Cardiac muscle cell (in vitro differentiated cells and primary cell): Measurements from ENCODE around the gene TESMIN. TPM values are rescaled to one million over a fixed set of nuclear protein-coding genes. Genes with fewer than 3 reads are reported as not detected.

Experiments used
- DNase-seq, 2 donors: peaks; one replicate each; pipeline versions ENCODE4 v3.0.0 to v3.0.0-alpha.2; 2010 to 2017; ENCODE audit warnings: low read depth in 1 of 2, low spot score in 1 of 2
- H3K27ac ChIP-seq: fragments of 200-600 bp; sonication (generic); 2 replicates; pipeline ENCODE4 v1.5.1; 2016
- H3K27me3 ChIP-seq: fragments of 200-600 bp; sonication (generic); 2 replicates; pipeline ENCODE4 v1.6.0; 2016; ENCODE audit warnings: control low read depth
- H3K36me3 ChIP-seq: fragments of 200-600 bp; sonication (generic); 2 replicates; pipeline ENCODE4 v1.5.1; 2016; ENCODE audit warnings: control low read depth
- H3K4me1 ChIP-seq: fragments of 200-600 bp; sonication (generic); 2 replicates; pipeline ENCODE4 v1.8.1; 2017; ENCODE audit warnings: low read depth, mild to moderate bottlenecking, mixed run types
- H3K4me3 ChIP-seq: fragments of 200-600 bp; sonication (generic); 2 replicates; pipeline ENCODE4 v1.5.1; 2016; ENCODE audit warnings: mild to moderate bottlenecking
- H3K9me3 ChIP-seq: fragments of 200-600 bp; sonication (generic); 2 replicates; pipeline ENCODE4 v1.5.1; 2017; ENCODE audit warnings: low read depth, mild to moderate bottlenecking, control low read depth
- CTCF ChIP-seq: IDR thresholded peaks from 2 replicates; pipeline ENCODE4 v1.5.1; 2012; ENCODE audit warnings: low read depth, mild to moderate bottlenecking, low read length
- polyA plus RNA-seq: library from polyadenylated mRNA; unstranded; fragments of >200 nt; fragmentation: Nextera tagmentation; extraction: Ambion mirVana; gene quantifications from 2 replicates; pipeline ENCODE4 v1.2.1, GENCODE V29; 2016
- total RNA-seq: library from RNA; depleted of rRNA; stranded (reverse); fragments of >200 nt; gene quantifications from 2 replicates; pipeline ENCODE4 v1.2.3, GENCODE V29; 2016

Gene TESMIN
- total and polyA plus RNA-seq, 2 experiments from 2014 or later: 4.6 to 23.5 TPM

DNA sequence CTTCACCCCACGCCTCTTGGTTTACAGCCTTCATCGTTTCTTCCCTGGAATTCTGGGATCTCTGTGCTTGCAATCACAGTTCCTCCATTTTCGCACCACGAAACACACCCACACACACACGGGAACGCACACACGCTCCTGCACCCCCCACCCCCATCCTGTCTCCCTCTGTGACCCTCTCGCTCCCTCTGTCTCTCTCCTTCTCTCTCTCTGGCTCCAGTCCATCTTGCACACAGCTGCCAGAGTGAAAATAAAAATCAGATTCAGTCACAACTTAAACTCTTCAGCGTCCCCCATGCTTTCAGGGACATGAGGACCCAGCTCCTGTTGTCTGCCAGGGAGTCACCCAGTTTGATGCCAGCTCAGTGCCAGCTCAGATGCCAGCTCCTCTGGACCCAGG is 64.0 kb downstream of the TESMIN start:
- Histone ChIP-seq H3K4me3 (no peak overlapping the region), H3K27ac (no peak overlapping the region), H3K27me3 (peaks cover 54% of the 10 kb centered on the region), H3K4me1 (peaks cover 6% of the 10 kb centered on the region), H3K36me3 (no peaks in the 10 kb centered on the region), H3K9me3 (no peaks in the 10 kb centered on the region)
- DNase-seq: no peak
- no peak for TF ChIP-seq CTCF

DNA sequence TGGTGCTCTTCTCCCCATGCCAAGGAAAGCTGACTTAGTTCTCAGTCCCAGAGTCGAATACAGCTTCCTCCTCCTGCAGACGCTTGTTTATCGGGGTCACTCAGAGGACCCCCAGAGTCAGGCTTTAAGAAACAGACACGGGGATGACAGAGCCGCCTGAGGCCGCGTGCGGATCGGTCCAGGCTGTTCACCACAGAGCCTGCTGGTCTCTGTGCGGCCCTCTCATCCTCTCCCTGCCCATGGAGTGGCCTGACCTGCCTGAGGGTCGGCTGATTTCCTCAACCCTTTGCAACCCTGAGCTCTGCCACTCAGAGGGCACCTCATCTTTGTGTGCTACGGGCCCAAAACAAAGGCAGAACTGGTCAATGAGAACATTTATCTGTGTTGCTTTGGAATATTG is 64.8 kb downstream of the TESMIN start:
- no peaks in the 10 kb centered on the region for H3K36me3 ChIP-seq
- no peak for TF ChIP-seq CTCF
- no peak overlapping the region for H3K4me3 ChIP-seq
- peaks cover 59% of the 10 kb centered on the region for H3K27me3 ChIP-seq
- peaks cover 6% of the 10 kb centered on the region for H3K4me1 ChIP-seq
- no peak overlapping the region for H3K27ac ChIP-seq
- H3K9me3 ChIP-seq: no peaks in the 10 kb centered on the region
- no peak for DNase-seq

- H3K27me3 ChIP-seq: peaks cover 62% of the 10 kb centered on the region
- H3K36me3 ChIP-seq: no peaks in the 10 kb centered on the region
- no peak for DNase-seq
- no peak for TF ChIP-seq CTCF
- H3K4me1 ChIP-seq: peaks cover 6% of the 10 kb centered on the region
- no peaks in the 10 kb centered on the region for H3K9me3 ChIP-seq
- H3K27ac ChIP-seq: no peak overlapping the region
- H3K4me3 ChIP-seq: no peak overlapping the region
These were observed 65.5 kb downstream of the TESMIN start for GRCh38 chr11:68685656-68686380.

DNA sequence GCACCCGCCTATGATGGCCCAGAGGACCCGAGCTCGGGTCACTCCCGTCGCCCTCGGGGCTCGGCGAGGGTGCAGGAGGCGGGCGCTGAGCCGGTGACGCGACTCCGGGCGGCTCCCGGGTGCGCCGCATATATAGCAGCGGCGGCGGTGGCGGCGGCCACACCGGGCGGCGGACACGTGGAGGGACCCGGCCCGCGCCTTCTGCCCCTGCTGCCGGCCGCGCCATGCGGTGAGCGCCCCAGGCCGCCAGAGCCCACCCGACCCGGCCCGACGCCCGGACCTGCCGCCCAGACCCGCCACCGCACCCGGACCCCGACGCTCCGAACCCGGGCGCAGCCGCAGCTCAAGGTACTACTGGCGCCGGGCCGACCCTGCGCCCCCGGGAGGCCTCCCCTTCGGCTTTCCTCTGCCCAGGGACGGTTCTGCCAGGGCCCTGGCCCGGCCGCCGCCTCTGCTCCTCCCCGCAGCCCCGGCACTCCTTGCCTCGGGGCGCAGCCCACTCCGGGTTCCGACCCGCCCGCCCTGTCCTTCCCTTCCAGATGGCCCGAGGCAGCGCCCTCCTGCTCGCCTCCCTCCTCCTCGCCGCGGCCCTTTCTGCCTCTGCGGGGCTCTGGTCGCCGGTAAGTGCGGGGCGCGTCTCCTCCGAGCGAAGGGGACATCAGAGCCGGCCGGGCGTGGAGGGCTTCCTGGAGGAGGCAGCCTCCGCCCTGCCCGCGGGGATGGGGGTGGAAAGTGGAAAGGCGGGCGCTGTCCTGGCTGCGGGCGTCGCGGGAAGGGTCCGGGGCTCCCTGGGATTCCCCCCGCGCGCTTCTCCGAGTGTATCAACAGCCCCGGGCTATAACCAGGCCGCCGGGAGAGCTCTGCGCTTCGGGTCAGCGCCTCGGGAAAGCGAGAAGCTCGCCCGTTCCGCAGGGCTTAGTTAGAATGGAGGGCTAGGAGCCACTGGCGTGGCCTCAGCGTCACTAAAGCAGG is 66.6 kb downstream of the TESMIN start, which contains the start of gene GAL:
Gene GAL, plus strand, starts transcription at position 160 of the 972 bp plus-strand sequence. Its CDS starts 380 bp downstream, at position 540.
- DNase-seq: peak in 1 of 2 donors; percentile 59
- Histone ChIP-seq H3K36me3 (no peaks in the 10 kb centered on the region), H3K4me1 (no peaks in the 10 kb centered on the region), H3K9me3 (no peaks in the 10 kb centered on the region), H3K27ac (no peak within 1 kb of the TSS), H3K4me3 (peak within 1 kb of the TSS; percentile 36), H3K27me3 (peaks cover 62% of the 10 kb centered on the region)
- no peak for TF ChIP-seq CTCF

DNA sequence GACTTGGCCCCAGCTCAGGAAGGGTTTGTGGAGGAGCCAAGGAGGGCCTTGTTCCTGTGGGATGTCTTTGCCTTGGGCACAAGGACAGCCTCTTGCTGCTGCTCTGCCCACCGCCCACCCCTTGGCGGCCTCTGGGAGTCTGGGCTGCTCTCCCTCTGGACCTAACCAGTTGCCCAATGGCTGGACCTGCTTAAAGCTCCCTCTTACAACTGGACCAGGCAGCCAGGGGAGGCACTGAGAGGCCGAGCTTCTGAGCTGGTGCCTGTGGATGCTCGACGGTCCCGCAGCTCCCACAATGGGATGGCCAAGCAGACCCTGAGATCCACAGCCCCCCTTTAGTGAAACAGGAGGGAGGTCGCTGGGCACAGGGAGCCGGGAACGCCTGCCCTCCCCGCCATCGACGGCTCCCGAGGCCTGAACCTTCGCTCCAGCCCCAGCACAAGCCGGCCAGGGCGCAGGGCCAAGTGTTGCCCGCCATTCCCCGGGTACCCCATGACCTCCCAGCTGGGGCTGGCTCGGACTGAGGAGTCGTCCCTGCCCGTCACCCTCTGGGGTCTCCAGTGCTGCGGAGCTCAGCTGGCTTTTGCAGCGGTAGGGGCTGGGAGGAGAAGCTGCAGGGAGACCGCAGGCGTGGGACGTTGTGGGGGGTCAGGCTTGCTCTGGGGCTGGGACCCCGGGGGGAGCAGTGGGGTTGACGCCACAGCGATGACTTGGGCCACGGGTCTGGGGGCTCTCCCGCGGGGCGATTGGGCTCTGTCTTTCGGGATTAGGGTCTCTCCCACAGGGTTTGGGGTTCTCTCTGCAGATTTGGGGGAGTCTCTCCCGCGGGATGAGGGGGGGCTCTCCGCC is 67.6 kb downstream of the TESMIN start:
- Histone ChIP-seq H3K4me1 (no peaks in the 10 kb centered on the region), H3K27ac (no peak overlapping the region), H3K9me3 (no peaks in the 10 kb centered on the region), H3K27me3 (peaks cover 62% of the 10 kb centered on the region), H3K36me3 (no peaks in the 10 kb centered on the region), H3K4me3 (peak overlapping the region; percentile 36)
- TF ChIP-seq CTCF: no peak
- DNase-seq: no peak
